Parathyroid adenoma (tissue), 2 donors: Measurements from ENCODE around the gene EGLN1.

ENCODE experiments used
- H2AFZ ChIP-seq: fragments of 300-600 bp; sonication (generic); one replicate; pipeline ENCODE4 v1.7.0; 2017; ENCODE audit warnings: antibody characterized with exemption, mild to moderate bottlenecking
- H3K27ac ChIP-seq: fragments of 300-600 bp; sonication (generic); one replicate; pipeline ENCODE4 v1.7.0; 2017
- H3K27me3 ChIP-seq: fragments of 300-600 bp; sonication (generic); one replicate; pipeline ENCODE4 v1.7.0; 2017; ENCODE audit warnings: low read length; ENCODE audit not compliant: control insufficient read depth, insufficient read depth
- H3K36me3 ChIP-seq: fragments of 300-600 bp; sonication (generic); one replicate; pipeline ENCODE4 v1.7.0; 2017; ENCODE audit warnings: low read length; ENCODE audit not compliant: control insufficient read depth, insufficient read depth
- H3K4me1 ChIP-seq: fragments of 300-600 bp; sonication (generic); one replicate; pipeline ENCODE4 v1.7.0; 2017; ENCODE audit warnings: control low read depth
- H3K4me2 ChIP-seq: fragments of 300-600 bp; sonication (generic); one replicate; pipeline ENCODE4 v1.7.0; 2017; ENCODE audit warnings: low read length
- H3K4me3 ChIP-seq: fragments of 300-600 bp; sonication (generic); one replicate; pipeline ENCODE4 v1.7.0; 2017; ENCODE audit warnings: low read depth, low read length
- H3K79me2 ChIP-seq: fragments of 300-600 bp; sonication (generic); one replicate; pipeline ENCODE4 v1.7.0; 2017; ENCODE audit warnings: control low read depth
- H3K9ac ChIP-seq: fragments of 300-600 bp; sonication (generic); one replicate; pipeline ENCODE4 v1.7.0; 2017; ENCODE audit warnings: mild to moderate bottlenecking
- H3K9me3 ChIP-seq: fragments of 300-600 bp; sonication (generic); one replicate; pipeline ENCODE4 v1.7.0; 2017; ENCODE audit warnings: low read length; ENCODE audit not compliant: control insufficient read depth
- TF ChIP-seq, protein P1 (sequence below): fragments of 300-600 bp; sonication (generic); IDR thresholded peaks from one replicate; pipeline ENCODE4 v1.7.0; 2017; ENCODE audit warnings: antibody characterized with exemption, mild to moderate bottlenecking
- donor health status: primary hyperparathyroidism.

EGLN1 gene

DNA sequence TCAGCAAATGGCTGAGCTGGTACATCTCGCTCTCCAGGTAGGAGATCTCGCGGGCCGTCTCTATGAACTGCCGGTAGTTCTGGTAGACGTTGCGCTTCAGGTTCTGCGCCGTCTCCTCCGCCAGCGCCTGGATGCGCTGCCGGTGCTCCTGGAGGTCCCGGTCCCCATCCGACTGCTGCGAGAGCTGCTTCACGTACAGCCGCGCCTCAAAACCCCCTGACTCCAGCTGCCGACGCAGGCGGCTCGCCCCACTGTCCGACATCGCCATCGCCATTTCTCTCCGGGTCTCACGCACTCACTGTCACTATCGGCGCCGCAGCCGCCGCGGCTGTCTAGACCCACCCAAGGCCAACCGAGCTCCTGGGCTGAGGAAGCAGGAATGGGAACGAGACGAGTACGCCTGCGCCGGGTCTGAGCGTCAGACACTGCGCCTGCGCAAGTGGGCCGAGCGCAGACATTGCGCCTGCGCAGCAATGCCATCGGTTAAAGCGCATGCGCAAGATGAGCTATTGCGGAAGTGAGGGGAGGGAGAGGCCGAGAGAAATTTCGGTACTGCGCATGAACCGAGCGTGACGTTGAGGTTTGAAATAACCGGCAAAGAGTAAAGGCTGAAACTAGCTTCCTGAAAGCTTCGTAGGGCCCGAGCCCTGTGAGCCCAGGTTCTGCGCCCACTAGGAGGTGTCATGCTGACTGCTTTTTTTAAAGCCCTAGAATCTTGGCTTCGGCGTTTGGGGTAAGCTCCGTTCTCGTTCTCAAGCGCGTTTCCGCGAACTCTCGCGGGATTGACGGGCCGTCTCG lies 84.4 kb downstream of the EGLN1 start, which contains the start of gene EXOC8:
EXOC8 (minus strand) TSS at position 381 of the 798 bp plus-strand sequence; CDS start at position 274, 107 bp downstream.
- Histone ChIP-seq H3K4me2 (peak within 1 kb of the TSS; percentile 97), H3K27ac (peak within 1 kb of the TSS; percentile 86), H3K4me1 (peaks cover 12% of the 10 kb centered on the region), H3K36me3 (no peaks in the 10 kb centered on the region), H3K9ac (peak within 1 kb of the TSS; percentile 77), H3K9me3 (no peaks in the 10 kb centered on the region), H3K79me2 (peaks cover 29% of the 10 kb centered on the region), H2AFZ (peak within 1 kb of the TSS; percentile 83), H3K4me3 (peak within 1 kb of the TSS; percentile 99), H3K27me3 (no peaks in the 10 kb centered on the region)
- TF ChIP-seq, protein P1, sequence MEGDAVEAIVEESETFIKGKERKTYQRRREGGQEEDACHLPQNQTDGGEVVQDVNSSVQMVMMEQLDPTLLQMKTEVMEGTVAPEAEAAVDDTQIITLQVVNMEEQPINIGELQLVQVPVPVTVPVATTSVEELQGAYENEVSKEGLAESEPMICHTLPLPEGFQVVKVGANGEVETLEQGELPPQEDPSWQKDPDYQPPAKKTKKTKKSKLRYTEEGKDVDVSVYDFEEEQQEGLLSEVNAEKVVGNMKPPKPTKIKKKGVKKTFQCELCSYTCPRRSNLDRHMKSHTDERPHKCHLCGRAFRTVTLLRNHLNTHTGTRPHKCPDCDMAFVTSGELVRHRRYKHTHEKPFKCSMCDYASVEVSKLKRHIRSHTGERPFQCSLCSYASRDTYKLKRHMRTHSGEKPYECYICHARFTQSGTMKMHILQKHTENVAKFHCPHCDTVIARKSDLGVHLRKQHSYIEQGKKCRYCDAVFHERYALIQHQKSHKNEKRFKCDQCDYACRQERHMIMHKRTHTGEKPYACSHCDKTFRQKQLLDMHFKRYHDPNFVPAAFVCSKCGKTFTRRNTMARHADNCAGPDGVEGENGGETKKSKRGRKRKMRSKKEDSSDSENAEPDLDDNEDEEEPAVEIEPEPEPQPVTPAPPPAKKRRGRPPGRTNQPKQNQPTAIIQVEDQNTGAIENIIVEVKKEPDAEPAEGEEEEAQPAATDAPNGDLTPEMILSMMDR: no peak

- TF ChIP-seq, protein P1: no peak
- Histone ChIP-seq H3K27ac (peak overlapping the region; percentile 86), H3K4me2 (peak overlapping the region; percentile 68), H3K36me3 (no peaks in the 10 kb centered on the region), H3K9ac (no peak overlapping the region), H2AFZ (peak overlapping the region; percentile 83), H3K4me3 (peak overlapping the region; percentile 99), H3K79me2 (peaks cover 29% of the 10 kb centered on the region), H3K9me3 (no peaks in the 10 kb centered on the region), H3K27me3 (no peaks in the 10 kb centered on the region), H3K4me1 (peaks cover 12% of the 10 kb centered on the region)
These were observed 85.0 kb downstream of the EGLN1 start for GRCh38 chr1:231337043-231337471.

- H3K9me3 ChIP-seq: no peaks in the 10 kb centered on the region
- no peak overlapping the region for H3K9ac ChIP-seq
- TF ChIP-seq, protein P1: no peak
- peaks cover 29% of the 10 kb centered on the region for H3K79me2 ChIP-seq
- no peaks in the 10 kb centered on the region for H3K36me3 ChIP-seq
- H3K4me3 ChIP-seq: peak overlapping the region; percentile 99
- H3K4me2 ChIP-seq: peak overlapping the region; percentile 68
- peaks cover 12% of the 10 kb centered on the region for H3K4me1 ChIP-seq
- H3K27ac ChIP-seq: no peak overlapping the region
- no peak overlapping the region for H2AFZ ChIP-seq
- no peaks in the 10 kb centered on the region for H3K27me3 ChIP-seq
These were observed 86.2 kb downstream of the EGLN1 start for GRCh38 chr1:231335663-231336602.

- no peaks in the 10 kb centered on the region for H3K36me3 ChIP-seq
- peak overlapping the region; percentile 46 for H3K4me2 ChIP-seq
- H3K4me3 ChIP-seq: peak overlapping the region; percentile 7
- TF ChIP-seq, protein P1: no peak
- H3K9me3 ChIP-seq: no peaks in the 10 kb centered on the region
- H3K79me2 ChIP-seq: peaks cover 29% of the 10 kb centered on the region
- no peak overlapping the region for H3K27ac ChIP-seq
- no peak overlapping the region for H2AFZ ChIP-seq
- H3K9ac ChIP-seq: no peak overlapping the region
- peaks cover 12% of the 10 kb centered on the region for H3K4me1 ChIP-seq
- no peaks in the 10 kb centered on the region for H3K27me3 ChIP-seq
These were observed 87.1 kb downstream of the EGLN1 start for GRCh38 chr1:231334952-231335351.
